HTR-8/SVneo (cell line): ENCODE measurements around the gene PPP4R1.
"Not testable (repeated sequence)": the region's sequence is repeated elsewhere in the genome, so short reads cannot be mapped to it uniquely, and the experiment has no call there.

ENCODE experiments used
- DNase-seq: peaks from one replicate; pipeline ENCODE4 v3.0.0; 2011; ENCODE audit warnings: low spot score, mixed read lengths; ENCODE audit not compliant: insufficient read length
- FAIRE-seq: peaks from 2 replicates; lab custom pipeline; 2011; peaks lifted over from hg19 to GRCh38; lab: Jason Lieb, UNC

The PPP4R1 gene

GRCh38 chr18:9631814-9632496 is 17.6 kb upstream of the PPP4R1 start:
- DNase-seq (peak; percentile 80), FAIRE-seq (peak; percentile 23)

GRCh38 chr18:9630444-9630843 is 16.1 kb upstream of the PPP4R1 start:
- DNase-seq: no peak
- FAIRE-seq: no peak

GRCh38 chr18:9629709-9630108 is 15.3 kb upstream of the PPP4R1 start:
- FAIRE-seq: no peak
- no peak for DNase-seq

- DNase-seq: no peak
- no peak for FAIRE-seq
Observed at GRCh38 chr18:9628984-9629383, 14.6 kb upstream of the PPP4R1 start.

GRCh38 chr18:9627642-9628041 is 13.3 kb upstream of the PPP4R1 start:
- FAIRE-seq (no peak), DNase-seq (no peak)

- DNase-seq: no peak
- no peak for FAIRE-seq
Observed at GRCh38 chr18:9619990-9620389, 5.6 kb upstream of the PPP4R1 start.

GRCh38 chr18:9619545-9619944 is 5.2 kb upstream of the PPP4R1 start:
- FAIRE-seq (no peak), DNase-seq (no peak)

- DNase-seq: no peak
- no peak for FAIRE-seq
Observed at GRCh38 chr18:9619056-9619455, 4.7 kb upstream of the PPP4R1 start.

- FAIRE-seq: no peak
- DNase-seq: no peak
Observed at GRCh38 chr18:9617006-9617542, 2.7 kb upstream of the PPP4R1 start.

- DNase-seq: no peak
- FAIRE-seq: no peak
Observed at GRCh38 chr18:9616049-9616448, 1.7 kb upstream of the PPP4R1 start.

GRCh38 chr18:9615280-9615797 is 980 bp upstream of the PPP4R1 start:
- DNase-seq (no peak), FAIRE-seq (no peak)

- DNase-seq (peak; percentile 19), FAIRE-seq (no peak)
Observed at GRCh38 chr18:9613550-9614400, 584 bp downstream of the PPP4R1 start.

GRCh38 chr18:9612977-9613376 is 1.4 kb downstream of the PPP4R1 start:
- no peak for FAIRE-seq
- no peak for DNase-seq

- no peak for FAIRE-seq
- DNase-seq: peak; percentile 63
Observed at GRCh38 chr18:9612215-9612830, 2.0 kb downstream of the PPP4R1 start.

GRCh38 chr18:9609190-9609589 is 5.2 kb downstream of the PPP4R1 start:
- DNase-seq: no peak
- no peak for FAIRE-seq

GRCh38 chr18:9608728-9609127 is 5.6 kb downstream of the PPP4R1 start:
- FAIRE-seq (no peak), DNase-seq (no peak)

GRCh38 chr18:9608298-9608697 is 6.1 kb downstream of the PPP4R1 start:
- DNase-seq (no peak), FAIRE-seq (no peak)

GRCh38 chr18:9607111-9607510 is 7.2 kb downstream of the PPP4R1 start:
- not testable (repeated sequence) for FAIRE-seq, DNase-seq

GRCh38 chr18:9606039-9606438 is 8.3 kb downstream of the PPP4R1 start:
- no peak for FAIRE-seq
- DNase-seq: no peak

- DNase-seq (no peak), FAIRE-seq (no peak)
Observed at GRCh38 chr18:9604348-9604747, 10.0 kb downstream of the PPP4R1 start.

GRCh38 chr18:9599328-9599727 is 15.0 kb downstream of the PPP4R1 start:
- FAIRE-seq: no peak
- DNase-seq: no peak
